ENCODE results near the gene SPEF2.

- no peak for TF ChIP-seq EZH2 (IDR thresholded peaks at IDR 0.05; ENCODE audit: borderline replicate concordance, insufficient read depth, low read depth, low read length, poor library complexity, severe bottlenecking)
- TF ChIP-seq CTCF (IDR thresholded peaks at IDR 0.05) = no peak
These were observed 123.6 kb downstream of the SPEF2 start for GRCh38 chr5:35741126-35741716.
